Cardiac fibroblast (primary cell): ENCODE data around the gene FAM131B.

Source experiments
- DNase-seq, 2 donors: peaks; one replicate each; pipeline versions ENCODE4 v3.0.0 to v3.0.0-alpha.2; 2010; ENCODE audit warnings: low read depth in 2 of 2
- H3K4me3 ChIP-seq, 2 donors: replicated peaks in 1 of 2; 1 replicate in 1 of 2; 2 replicates in 1 of 2; pipeline ENCODE4 v1.5.1; 2011; ENCODE audit warnings: low read depth in 2 of 2, low read length in 2 of 2, mild to moderate bottlenecking in 2 of 2, moderate library complexity in 1 of 2
- TF ChIP-seq, protein P1 (sequence below): IDR thresholded peaks from one replicate; pipeline ENCODE4 v1.5.1; 2011; ENCODE audit warnings: low read depth, mild to moderate bottlenecking, low read length, inconsistent platforms

FAM131B gene

DNA sequence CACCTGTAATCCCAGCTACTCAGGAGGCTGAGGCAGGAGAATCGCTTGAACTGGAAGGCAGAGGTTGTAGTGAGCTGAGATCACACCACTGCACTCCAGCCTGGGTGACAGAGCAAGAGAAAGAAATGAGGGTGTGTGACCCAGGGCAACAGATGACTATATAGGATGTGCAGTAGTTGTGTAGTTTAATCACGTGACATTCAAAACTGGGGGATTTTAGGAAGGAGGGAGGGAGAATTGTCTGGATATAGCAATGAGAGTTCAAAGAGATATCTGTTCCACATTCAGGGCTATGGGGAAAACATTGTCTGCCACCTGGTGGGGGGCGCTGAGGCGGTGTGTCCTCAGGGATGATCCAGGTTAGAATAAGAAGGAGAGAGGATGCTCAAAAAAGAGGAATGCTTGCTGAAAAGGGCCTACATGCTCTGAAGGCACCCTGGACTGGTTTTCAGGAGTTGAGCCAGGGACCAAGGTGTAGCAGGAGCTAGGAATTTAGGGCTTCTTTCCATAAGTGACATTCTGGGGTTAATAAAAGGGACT, 10.8 kb upstream of the FAM131B start:
- no peak for DNase-seq
- TF ChIP-seq, protein P1, sequence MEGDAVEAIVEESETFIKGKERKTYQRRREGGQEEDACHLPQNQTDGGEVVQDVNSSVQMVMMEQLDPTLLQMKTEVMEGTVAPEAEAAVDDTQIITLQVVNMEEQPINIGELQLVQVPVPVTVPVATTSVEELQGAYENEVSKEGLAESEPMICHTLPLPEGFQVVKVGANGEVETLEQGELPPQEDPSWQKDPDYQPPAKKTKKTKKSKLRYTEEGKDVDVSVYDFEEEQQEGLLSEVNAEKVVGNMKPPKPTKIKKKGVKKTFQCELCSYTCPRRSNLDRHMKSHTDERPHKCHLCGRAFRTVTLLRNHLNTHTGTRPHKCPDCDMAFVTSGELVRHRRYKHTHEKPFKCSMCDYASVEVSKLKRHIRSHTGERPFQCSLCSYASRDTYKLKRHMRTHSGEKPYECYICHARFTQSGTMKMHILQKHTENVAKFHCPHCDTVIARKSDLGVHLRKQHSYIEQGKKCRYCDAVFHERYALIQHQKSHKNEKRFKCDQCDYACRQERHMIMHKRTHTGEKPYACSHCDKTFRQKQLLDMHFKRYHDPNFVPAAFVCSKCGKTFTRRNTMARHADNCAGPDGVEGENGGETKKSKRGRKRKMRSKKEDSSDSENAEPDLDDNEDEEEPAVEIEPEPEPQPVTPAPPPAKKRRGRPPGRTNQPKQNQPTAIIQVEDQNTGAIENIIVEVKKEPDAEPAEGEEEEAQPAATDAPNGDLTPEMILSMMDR, result no peak
- no peak overlapping the region for H3K4me3 ChIP-seq

DNA sequence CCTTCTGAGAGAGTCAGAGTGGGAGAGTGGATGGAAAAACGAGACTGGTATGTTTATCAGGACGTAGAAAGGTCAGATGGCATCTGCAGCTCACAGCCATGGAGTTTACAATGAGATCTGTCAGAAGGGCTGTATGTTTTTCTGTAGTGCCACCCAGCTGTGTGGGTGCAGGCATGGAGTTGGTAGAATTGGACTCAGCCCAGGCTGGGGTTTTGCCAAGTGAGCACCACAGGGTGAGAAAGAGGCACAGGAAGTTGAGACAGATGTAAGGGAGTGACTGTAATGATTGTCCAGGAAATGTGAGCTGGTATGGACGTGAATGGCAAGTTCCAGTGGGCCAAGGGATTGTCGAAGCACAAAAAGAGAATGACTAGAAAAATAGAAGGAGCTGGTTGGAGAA, 9.6 kb upstream of the FAM131B start:
- DNase-seq, result peak; percentile 27 to 49
- no peak overlapping the region for H3K4me3 ChIP-seq
- TF ChIP-seq, protein P1, result no peak

- H3K4me3 ChIP-seq, result no peak overlapping the region
- DNase-seq, result no peak
- TF ChIP-seq, protein P1, result no peak
These were observed 7.5 kb upstream of the FAM131B start for GRCh38 chr7:143369678-143370651.

- DNase-seq, result no peak
- TF ChIP-seq, protein P1, result no peak
- H3K4me3 ChIP-seq, result no peak overlapping the region
These were observed 5.9 kb upstream of the FAM131B start for GRCh38 chr7:143368387-143368786.

DNA sequence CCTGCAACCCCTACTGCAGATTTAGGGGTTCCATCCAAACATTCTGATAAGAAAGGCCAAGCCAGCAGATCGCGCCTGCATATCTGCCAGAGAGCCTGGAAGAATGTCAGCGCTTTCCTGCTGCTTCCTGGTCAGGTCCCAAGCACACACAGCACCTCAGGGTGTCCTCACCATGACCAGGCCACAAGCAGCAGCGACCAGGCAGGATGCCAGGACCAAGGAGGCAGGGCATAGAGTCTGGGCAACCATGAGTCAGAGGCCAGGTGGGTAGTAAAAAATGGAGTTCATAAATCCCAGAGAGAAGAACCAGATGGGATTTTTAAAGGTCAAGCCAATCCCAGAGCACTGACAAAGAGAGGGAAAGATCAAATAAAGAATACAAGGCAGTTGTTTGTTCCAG, 5.5 kb upstream of the FAM131B start:
- no peak overlapping the region for H3K4me3 ChIP-seq
- TF ChIP-seq, protein P1, result no peak
- peak; percentile 9 to 15 for DNase-seq

DNA sequence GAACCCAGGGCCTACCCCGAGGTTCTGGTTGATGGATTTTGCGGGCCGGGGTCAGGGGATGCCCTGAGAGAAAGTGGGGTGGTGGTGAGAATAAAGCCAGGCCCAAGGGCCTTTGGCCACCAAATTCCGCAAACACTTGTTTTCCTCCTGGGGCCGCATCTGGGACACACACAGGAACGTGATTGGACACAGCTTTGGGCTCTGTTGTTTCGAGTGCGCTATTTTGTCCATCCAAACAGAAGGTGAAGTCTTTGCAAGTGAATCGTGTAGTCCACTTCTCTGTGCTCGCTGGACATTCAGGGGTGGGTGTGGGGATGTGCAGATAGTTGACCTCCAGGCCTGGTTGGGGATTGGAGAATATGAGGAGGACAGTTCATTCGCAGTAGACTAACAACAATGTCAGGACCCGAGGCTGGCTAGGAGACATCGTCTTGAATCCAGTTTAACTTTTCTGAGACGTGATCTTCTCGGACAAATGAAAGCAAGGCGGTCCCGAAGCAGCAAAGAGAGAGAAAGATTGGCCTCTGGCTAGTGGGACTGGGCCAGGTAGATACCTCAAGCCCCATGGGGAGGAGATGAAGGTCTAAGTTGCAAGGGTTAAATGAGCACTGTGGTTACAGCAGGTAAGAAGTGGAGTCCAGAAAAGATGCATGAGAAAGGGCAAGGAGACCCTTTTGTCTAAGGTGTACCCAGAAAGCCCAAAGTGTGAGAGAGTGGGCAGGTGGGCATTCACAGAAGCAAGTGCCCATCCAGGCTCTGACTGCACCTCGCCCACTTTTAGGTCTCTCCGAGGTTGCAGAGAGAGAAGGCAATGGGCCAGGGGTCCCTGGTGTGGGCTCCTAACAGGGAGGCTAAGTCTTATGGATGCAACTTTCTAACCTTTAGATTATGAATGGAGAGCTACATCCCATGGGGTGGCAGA, 764 bp upstream of the FAM131B start:
- TF ChIP-seq, protein P1, result no peak
- peak overlapping the region in 1 of 2 donors; percentile 11 for H3K4me3 ChIP-seq
- no peak for DNase-seq
